Keratinocyte (primary cell): Measurements from ENCODE around the gene MIA2.

Experiments
- CTCF ChIP-seq, 3 experiments: IDR thresholded peaks in 1 of 3; conservative IDR thresholded peaks in 1 of 3; optimal IDR thresholded peaks in 1 of 3; 2 replicates in 2 of 3; 3 replicates in 1 of 3; pipeline versions ENCODE3 to v1.5.1; 2011; ENCODE audit warnings: low read length in 3 of 3, mild to moderate bottlenecking in 3 of 3, moderate library complexity in 2 of 3, control low read depth in 1 of 3, inconsistent platforms in 1 of 3; ENCODE audit not compliant: insufficient read depth in 2 of 3; ENCODE audit errors: extremely low read depth in 1 of 3
- EZH2 ChIP-seq: IDR thresholded peaks from one replicate; pipeline ENCODE4 v1.6.1; 2012; ENCODE audit warnings: inconsistent platforms, mild to moderate bottlenecking, low read length, moderate library complexity

- TF ChIP-seq CTCF (optimal IDR thresholded peaks at IDR 0.05 in 1 of 3, IDR thresholded peaks at IDR 0.05 in 1 of 3, conservative IDR thresholded peaks at IDR 0.05 in 1 of 3; ENCODE audit: extremely low read depth in 1 of 3, insufficient read depth in 2 of 3, low read length in 3 of 3) (no peak), EZH2 (no peak)
Observed at GRCh38 chr14:39398382-39398781, 164.7 kb downstream of the MIA2 start.
